ENCODE data around the gene NELFB.

Gene NELFB

GRCh38 chr9:137319011-137319738, 64.0 kb downstream of the NELFB start:
- no peak for TF ChIP-seq CTCF (IDR thresholded peaks at IDR 0.05; ENCODE audit: control insufficient read depth, extremely low read depth, insufficient read depth)
- H3K4me3 ChIP-seq (ENCODE audit: low read depth, low read length) = no peak overlapping the region
- no peak for DNase-seq (ENCODE audit: low read depth)

DNA sequence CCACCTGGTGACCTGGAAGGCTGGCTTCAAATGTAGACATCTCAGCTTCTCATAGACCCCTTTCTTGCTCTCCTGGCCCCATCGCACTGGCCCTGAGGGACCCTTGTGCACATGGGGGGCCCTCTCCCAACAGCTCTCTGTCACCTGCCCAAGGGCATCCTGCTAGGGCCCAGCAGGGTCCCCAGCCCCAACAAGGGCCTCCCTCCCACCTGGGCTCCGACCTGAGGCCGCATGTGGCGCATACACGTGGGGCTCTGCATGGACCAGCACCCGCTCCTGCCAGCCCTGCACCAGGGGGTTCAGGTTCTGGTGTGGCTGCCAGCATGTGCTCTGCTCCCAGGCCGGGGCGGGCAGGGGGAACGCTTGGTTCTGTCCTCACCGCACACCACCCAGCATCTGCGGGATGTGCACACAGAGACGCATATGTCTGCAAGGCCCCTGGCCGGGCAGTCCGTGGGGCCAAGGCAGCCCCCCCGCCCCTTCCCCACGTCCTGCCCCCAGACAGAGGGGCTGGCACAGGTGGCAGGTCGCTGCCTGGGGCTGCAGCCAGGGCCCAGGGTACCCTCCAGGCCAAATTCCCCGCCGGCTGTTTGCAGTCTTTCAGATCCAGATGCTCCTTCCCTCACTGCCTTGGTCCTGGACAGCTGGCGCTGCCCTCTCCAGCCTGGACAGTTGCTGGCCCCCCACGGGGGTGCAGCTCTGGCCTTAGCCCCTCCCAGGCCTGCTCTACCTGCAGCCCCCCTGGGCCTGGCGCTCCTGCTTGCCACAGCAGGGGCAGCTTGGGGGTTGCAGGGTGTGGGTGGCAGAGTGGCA, 64.8 kb downstream of the NELFB start:
- no peak for TF ChIP-seq CTCF (IDR thresholded peaks at IDR 0.05; ENCODE audit: control insufficient read depth, extremely low read depth, insufficient read depth)
- no peak for DNase-seq (ENCODE audit: low read depth)
- H3K4me3 ChIP-seq (ENCODE audit: low read depth, low read length) = no peak overlapping the region

- DNase-seq (ENCODE audit: low read depth) = no peak
- H3K4me3 ChIP-seq (ENCODE audit: low read depth, low read length) = no peak overlapping the region
- TF ChIP-seq CTCF (IDR thresholded peaks at IDR 0.05; ENCODE audit: control insufficient read depth, extremely low read depth, insufficient read depth) = no peak
These were observed 65.6 kb downstream of the NELFB start for GRCh38 chr9:137320555-137321384.

DNA sequence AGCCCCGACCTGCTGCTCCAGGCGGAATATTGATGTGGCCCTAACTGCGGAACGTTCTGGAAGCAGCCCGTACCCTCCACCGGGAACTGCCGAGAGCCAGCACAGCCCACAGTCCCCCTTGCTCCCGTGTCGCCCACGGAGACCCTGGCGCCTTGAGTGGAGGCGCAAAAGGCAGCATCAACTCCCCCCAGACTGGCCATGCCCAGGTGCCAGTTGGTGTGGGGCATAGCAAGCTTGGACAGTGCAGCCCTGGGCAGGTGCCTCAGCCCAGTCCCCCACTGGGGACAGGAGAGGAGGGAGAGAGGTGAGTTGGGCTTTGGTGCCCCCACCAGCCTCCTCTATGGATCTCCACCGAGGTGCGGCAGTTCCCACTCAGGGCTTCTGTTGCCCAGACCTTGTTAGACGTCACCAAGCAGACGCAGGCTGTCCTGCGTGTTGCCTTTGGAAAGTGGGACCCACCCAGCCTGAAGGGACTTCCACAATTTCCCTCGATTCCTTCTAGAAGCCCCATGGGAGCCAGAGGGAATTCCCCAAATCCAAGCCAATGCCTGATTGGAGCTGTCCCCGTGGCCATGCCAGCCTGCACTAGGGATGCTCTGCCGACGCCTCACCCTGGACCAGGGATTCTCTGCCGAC, 66.7 kb downstream of the NELFB start:
- DNase-seq (ENCODE audit: low read depth) = no peak
- TF ChIP-seq CTCF (IDR thresholded peaks at IDR 0.05; ENCODE audit: control insufficient read depth, extremely low read depth, insufficient read depth) = no peak

More for the DNA sequence above, 66.7 kb downstream of the NELFB start:
- H3K4me3 ChIP-seq (ENCODE audit: low read depth, low read length) = no peak overlapping the region

Data from LNCaP clone FGC (cell line).